ENCODE results near the gene DGCR2.

DNA sequence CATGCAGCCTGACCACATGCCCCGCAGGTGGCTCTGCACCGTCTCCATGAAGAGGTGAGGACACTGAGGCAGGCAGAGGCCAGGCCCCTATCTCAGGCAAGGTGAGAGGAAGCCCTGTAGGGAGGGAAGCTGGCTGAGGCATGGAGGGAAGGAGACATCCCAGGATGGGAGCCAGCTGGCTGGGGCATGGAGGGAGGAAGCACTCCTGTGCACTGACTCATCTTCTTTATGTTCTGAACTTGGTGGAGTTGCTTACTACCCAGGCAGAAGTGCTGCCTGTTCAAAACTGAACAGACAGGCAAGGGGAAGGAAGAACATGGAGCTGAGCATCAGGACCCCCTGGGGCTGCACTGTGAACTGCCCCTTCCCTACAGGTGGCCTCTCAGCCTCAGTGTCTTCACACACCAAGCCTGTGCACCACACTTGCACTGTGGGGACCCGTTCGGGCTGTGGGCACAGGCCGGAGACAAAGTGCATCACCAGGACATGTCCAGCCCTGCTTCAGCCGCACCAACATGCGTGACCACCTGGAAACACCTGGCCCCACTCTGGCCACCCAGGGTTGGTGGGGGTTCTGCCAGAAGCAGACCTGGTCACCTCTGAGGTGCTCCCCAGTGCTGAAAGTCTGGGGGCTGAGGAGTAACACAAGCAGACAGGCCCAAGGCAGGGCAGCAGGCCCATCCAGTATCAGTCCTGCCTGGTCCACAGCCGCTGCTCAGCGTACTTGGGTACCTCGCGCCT lies 55.5 kb downstream of the DGCR2 start:
- no peak for TF ChIP-seq CTCF (IDR thresholded peaks at IDR 0.05; ENCODE audit: low read length)
- no peak for TF ChIP-seq EZH2 (optimal IDR thresholded peaks at IDR 0.05; ENCODE audit: low read depth, low read length)
